Non-pigmented ciliary epithelial cell (primary cell): Measurements from ENCODE around the gene FGF14.

ENCODE experiments used
- DNase-seq: peaks from one replicate; pipeline ENCODE4 v3.0.0-alpha.2; 2010; ENCODE audit warnings: low read depth

FGF14 gene

DNA sequence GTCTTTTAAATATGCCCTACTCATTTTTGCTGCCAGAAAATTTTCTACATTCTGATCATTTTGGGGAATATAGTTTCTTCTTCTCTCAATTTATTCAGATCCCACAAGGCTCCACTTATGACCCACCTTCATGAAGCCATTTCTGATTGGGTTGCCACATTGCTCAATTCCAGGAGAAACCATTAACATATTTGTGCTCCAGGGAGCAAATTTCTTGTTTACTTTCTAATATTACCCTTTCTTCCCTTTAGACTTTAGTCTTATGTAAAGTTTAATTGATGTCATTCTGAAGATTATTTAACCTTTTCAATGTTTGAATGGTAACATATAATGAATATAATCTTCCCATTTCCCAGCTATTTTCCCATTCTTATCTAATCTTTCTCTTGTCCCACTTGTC, 617.5 kb downstream of the FGF14 start:
- DNase-seq = no peak

DNA sequence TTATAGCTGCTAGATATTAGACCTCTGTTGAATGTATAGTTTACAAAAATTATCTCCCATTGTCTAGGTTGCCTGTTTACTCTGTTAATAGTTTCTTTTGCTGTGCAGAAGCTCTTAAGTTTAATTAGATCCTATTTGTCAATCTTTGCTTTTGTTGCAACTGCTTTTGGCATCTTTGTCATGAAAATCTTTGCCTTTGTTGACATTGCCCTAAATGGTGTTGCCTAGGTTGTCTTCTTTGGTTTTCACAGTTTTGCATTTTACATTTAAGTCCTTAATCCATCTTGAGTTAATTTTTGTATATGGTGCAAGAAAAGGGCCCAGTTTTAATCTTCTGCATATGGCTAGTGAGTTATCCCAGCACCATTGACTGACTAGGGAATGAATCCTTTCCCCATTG, 618.3 kb downstream of the FGF14 start:
- DNase-seq = no peak

DNA sequence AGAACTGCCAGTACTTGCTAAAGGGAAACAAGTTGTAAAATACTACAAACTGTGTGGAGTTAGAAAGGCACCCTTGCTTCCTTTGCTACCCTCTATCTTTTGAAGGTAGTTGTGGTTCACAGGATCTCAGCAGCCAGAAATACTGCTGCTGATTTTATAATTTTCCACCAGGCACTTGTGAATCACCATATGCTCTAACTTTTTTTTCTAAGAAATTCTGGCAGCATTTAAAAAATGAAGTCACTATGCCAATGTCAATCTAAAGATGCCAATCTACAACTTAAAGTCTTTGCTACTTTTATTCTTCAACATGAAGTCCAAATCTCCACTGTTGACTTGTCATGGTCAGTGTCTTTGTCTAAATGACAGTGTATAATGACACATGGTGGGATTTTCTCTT, 621.6 kb downstream of the FGF14 start:
- DNase-seq = no peak

DNA sequence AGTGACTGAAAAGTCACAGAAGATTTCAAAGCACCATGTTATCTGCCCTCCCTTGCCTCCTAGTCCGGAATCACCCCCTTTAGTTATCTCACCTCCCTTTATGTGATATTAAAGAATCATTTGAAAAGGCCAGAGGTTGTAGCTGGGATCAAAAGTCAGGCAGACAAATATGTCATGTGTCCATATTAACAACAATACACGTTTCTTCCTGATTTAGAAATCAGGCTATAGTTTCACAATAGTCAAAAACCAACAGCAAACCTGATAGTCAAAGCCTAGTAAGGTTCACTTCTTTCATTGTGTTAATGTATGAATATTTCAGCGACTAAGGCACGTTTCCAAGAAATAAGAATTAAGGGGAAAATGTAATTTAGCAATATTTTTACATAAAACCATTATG, 622.7 kb downstream of the FGF14 start:
- no peak for DNase-seq

DNA sequence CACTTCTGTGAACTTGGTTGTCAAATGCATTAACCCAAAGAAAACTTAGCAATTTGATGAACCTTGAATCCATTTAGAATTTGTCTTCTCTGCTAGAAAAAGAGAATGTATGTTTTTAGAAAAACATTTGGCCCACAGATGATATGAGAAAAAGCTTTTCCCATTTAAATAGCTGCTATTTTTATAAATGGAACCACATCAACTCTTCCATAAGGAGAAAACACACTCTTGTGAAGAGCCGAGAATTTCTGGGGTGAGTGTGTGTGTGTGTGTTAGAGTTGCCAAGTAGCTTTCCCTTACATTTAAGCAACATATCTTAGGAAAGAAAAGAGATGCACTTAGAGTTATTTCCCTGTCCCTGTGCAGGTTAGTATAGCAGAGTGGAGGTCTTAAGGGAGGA, 626.6 kb downstream of the FGF14 start:
- DNase-seq = no peak

DNA sequence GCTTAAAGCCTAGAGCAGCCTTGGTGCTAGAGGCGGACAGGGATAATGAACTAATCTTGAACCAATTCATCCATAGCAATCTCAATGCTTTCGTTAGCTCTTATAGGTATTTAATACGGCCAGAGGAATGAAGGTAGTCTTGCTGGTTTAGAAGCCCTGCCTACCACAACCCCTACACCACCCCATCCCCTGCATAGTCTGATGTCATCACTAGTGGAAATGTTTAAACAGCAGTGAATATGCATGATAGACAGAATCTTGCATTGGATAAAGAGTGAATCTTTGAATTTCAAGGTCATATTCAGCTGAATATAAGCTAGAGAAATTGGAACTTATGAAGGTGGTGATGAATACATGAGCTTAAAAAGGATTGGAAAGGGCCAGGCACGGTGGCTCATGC, 627.5 kb downstream of the FGF14 start:
- no peak for DNase-seq

DNA sequence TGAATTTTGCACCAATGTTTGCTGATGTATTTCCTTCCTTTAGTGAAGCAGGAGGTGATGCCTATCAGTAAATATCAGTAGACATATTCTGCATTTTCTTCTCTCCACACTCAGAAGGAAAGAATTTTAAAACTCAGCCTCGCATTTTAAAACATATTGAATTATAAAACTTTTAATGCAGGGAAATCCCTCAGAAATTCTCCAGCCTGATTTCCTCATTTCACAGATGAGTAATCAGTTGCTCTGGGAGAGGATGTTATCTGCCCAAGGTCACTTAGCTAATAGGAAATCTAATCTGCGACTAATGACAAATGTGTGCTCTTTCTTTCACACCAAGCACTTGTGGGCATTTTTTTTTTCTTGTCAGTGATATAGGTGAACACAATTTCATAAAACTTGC, 628.8 kb downstream of the FGF14 start:
- DNase-seq = no peak

DNA sequence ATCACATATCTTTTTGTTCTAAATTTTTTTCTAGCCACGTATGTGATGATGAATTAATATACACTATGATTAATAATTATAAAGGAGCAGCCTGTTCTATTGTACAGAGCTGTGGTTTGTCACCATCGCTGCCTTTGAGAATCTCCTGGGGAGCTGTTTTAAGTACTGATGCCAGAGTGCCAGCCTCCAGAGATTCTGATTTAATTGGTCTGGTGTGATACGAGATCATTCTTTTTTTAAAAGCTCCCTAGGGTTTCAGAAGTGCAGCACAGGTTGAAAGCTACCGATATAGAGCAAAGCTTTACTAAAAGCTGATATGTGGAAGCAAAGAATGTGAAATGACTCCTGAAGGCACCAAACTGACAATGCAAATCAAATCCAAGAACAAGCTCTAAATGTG, 634.7 kb downstream of the FGF14 start:
- DNase-seq = no peak

DNA sequence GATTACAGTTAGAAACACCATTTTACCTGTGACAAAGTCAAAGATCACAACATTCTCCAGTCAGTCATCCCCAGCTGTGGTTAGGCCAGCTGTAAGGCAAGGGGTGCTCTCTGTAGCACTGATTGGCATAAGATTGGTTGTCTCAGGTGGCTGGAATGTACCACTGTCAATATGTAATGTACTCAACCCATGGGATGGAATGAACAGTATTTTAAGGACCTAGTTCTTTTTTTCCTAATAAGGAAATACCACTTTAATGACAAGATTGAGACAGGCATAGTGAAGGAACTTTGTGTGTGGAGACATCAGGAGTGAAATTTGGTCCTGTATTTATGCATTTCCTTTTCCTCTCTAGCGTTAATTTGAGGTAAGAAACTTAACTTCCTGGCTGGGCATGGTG, 638.7 kb downstream of the FGF14 start:
- DNase-seq = no peak

DNA sequence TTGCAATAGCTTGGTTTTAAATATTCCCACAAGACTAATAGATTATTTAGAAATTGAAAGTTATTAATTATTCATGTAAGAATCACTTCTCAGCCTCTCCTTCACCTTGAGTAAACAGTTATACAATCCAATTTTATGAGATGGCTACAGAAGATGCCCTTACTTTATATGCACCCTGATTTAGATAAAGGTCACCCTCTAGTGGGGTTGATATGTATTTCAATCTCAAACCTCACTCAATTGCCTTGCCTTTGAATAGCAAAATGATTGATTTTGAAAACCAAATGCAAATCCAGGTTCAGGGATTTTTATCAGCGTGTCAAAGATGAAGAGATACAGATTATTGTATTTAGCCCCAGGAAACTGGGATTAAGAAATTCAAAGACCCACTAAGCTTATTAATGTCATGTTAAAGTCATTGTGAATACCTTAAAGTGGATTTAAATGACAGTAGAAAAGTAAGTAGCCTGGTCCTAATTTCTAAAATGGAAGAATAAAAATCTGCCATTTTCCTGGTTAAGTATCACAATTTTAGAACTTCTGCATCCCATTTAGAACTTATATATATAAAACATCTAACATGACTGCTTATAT, 644.3 kb downstream of the FGF14 start:
- DNase-seq = no peak

DNA sequence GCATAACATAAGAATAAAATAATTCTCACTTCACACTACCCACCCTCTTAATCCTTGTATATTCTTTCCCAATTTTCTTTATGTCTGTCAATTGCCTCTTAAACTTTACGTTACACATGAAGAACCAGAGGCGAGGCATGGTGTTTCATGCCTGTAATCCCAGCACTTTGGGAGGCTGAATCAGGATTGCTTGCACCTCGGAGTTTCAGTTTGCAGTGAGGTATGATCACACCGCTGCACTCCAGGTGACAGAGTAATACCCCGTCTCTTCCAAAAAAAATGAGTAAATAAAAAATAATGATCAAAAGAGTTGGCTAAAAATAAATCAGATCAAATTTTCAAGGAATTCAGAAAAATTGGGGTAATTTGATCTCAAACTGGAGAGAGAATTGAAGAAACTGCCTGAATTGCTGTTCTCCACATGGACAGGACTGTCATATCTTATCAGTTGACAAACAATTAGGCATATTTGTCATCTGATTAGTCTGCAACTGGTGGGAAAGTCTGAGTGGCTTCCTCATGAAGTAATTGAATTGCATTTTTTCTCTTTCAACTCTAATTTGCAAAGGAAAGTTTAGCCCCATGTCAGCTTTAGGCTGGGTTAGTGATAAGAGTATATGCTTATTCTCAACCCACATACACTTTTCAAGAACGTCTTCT, 646.5 kb downstream of the FGF14 start:
- no peak for DNase-seq

DNA sequence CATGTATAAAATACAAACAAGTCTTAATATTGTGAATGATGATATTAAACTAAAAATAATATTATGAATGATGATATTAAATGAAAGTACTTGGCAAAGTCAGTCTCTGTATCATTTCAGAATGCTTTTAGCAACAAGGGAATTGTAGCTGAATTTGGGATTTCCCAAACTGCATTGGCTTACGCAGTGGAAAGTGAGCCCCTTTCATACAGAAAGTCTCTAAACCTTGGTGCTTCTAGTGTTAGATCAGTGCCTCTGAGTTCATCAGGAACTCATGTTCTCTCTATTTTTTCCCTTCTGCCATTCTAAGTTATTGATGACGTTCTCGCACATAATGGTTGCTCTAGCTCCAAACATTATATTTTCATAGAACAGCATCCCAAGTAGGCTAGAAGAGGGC, 649.4 kb downstream of the FGF14 start:
- no peak for DNase-seq

DNA sequence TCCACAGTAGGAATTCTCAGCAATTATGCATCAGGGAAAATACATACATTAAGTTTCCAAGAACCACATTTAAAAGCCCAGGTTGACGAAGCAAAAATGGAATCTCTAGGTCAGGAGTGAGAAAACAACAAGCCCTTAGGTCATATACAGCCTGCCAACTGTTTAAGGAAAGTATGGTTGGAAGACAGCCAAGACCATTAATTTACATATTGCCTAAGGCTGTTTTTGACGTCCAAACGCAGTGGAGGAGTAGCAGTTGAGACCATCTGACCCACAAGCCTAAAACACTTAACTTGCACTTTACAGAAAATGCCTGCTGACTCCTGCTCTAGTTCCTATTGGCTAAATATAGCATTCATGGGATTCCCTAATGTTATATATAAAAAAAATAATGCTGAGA, 650.4 kb downstream of the FGF14 start:
- DNase-seq = peak; percentile 70

DNA sequence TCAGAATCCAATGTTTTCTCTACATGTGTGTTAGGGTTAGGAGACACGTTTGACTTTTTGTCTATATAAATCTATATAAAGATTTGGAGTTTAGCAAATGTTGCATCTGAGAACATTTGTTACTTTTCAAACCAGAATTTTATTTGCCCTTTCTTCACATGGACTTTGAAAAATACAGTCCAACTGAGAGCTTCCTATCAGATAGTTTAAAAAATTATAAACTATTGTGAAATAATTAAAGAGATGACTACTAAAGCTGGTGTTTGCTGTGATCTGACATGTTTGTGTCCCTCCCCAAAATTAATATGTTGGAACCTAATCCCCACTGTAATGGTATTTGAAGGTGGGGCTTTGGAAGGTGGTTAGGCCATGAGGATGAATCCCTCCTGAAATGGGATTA, 652.3 kb downstream of the FGF14 start:
- DNase-seq = no peak

DNA sequence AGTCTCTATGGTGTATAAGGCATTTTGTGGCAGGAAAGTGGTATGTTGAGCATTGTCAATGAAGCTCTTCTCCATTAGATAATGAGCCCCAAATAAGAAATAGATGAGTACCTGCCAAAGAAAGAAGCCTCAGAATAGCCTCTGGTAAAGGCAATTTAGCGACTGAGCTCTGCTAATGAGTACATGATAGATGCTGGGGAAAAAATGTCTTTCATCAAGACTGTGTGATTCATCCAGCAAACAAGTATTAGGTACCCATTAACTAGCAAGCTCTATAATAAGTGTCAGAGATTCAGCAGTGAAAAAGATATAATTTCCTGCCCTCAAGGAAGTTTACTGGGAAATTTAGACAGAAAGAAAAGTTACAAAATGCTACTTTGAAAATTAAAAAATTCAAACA, 654.8 kb downstream of the FGF14 start:
- DNase-seq = no peak

DNA sequence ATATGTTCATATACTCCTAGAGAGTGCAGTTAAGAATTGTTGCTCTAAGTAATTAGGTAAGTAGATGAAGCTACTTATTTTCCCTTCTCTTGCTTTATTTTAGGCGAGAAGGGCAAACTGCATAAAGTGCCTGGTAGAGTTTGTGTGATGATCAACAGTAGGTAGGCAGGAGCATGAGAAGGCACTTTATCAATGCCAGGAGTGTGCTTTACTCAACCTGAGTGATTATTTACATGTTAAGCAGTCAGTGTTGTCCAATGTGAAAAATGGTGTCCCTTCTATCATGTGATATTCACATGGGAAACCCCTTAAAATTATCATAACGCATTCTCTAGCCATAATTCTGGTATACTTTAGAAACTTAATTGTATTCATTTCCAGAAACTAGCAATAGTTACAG, 655.3 kb downstream of the FGF14 start:
- DNase-seq = no peak

DNA sequence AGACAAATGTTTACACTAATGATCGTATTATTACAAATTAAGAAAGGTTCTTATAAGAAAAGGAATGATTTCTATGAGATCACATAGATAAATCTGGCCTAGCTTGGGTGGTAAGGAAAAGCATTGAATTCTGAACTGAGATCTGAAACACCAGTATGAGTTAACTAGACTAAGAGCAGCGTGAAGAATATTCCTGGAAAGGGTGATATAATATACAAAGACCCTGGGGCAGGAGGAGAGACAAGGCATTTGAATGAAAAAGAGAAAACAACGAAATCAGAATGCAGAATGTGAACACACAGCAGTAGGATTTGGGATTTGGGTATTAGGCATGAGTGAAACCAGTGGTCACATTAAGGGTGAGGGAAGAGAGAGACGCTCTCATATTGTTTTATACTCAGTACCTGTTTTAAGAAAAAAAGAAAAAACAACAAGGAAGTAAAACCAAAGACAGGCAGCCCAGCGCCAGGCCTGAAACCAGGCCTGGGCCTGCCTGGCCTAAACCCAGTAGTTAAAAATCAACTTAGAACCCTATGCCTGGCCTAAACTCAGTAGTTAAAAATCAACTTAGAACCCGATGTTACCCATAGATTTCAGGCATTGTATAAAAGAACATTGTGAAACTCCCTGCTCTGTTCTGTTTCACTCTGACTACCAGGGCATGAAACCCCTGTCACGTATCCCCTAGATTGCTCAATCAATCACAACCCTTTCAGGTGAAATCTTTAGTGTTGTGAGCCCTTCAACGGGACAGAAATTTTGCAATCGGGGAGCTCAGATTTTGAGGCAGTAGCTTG, 662.3 kb downstream of the FGF14 start:
- DNase-seq = no peak

DNA sequence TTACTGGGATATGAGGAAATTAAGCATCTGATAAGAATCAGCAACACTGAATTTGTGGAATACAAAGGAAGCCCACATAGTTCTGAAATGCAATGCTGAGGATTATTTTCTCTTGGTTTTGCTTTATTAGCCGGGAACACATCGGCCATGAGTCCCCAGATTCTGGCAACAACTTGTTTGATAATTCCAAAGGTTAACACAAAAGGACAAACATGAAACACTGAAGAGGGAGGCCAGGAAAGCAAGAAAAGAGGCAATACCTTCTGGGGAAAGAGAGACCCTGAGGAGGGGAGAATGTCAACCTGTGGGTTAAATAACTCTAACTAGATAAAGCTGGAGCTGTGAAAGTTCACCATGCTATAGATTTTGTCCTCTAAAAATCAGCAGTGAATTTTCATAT, 663.5 kb downstream of the FGF14 start:
- no peak for DNase-seq

DNA sequence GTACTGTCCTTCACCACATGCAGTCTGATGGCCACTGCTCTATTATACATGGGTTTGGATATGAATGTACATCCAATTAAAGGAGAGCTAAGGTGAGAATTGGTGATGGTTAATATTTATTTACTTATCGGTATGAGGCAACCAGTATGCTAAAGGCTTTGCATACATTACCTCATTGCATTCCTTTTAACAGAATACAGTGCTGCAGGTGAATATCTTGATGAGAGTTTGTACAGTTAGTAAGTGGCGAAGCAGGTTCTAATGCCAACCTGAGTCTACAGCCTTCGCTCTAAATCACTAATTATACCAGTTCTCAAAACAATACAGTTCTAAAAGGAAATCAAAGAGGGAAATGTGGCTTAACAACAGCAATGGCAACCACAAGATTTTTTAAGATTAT, 665.3 kb downstream of the FGF14 start:
- DNase-seq = no peak

DNA sequence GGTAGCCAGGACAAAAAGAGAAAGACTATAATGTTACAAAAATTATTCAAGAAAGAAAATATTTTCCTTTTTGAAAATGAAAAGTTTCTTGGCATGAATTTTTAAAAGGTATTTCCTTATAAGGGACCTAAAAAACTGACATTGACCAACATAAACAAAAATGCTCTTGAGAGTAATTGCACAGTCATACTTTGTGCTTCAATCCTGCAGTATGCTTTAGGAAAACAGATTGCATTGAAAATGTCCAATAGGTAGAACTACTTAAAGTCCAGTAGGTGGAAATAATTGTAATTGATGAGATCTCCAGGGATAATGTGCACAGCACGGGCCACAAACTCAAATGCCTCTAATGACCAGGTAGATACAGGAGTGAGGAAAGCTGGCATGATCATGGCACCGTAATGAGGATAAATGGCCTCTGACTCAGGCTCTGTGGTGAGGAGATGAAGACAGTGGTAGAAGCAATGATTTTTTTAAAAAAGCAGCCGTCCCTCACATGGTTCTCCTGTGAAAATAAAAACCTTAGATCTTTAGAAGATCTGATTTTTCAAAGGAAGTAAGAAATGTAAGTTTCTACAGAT, 671.3 kb downstream of the FGF14 start:
- DNase-seq = no peak

DNA sequence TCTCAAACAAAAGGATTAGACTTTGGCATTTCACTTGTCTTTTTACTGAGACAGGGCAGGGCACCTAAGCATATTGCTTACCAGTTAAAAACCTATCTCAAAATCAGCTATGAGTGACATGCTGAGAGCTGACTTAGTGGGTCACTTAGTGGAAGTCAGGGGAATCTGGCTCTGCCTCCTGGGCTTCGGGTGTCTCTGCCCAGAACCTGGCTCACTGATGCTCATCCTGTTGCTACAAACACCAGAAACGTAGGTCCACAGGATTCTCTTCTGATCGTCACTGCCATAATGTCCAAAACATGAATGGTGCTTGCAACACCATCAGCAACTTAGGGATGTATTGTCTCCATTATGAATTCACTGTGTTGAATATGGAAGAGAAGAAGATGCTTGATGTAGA, 673.2 kb downstream of the FGF14 start:
- DNase-seq = no peak

DNA sequence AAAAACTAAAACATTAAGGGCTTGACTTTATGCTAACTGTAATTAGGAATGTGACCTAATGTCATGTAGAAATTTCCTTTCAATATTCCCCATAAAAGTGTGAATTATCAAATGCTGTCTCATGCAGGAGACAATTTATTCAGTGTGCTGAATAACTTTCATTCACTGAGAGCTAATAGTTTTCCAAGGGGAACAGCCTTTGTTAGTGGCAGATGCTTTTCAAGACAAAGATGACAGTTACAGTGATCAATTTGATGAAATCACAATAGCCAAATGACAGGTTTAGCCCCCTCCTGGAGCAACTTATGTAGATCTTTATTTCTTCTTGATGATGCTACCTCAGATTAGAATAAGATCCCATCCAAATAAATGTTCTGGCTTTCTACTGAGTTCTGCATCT, 673.8 kb downstream of the FGF14 start:
- DNase-seq = no peak

DNA sequence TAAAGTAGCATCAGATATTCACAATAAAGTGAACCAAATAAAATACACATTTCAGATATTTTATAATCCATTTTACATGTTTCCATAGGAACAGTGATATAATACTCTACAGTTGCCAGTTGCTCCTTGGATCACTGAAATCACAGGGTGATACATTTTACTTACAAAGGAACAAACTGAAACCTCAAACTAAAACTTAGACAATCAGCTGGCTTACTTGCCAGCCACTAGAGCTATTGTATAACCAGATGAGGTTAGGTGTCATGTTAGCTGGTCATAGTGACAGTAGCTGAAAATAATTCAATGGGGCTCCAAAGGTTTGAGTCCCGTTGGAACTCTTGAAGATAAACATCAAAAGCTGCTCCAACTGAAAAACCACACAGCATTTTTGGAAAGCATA, 674.7 kb downstream of the FGF14 start:
- DNase-seq = no peak
